LNCaP clone FGC (cell line): ENCODE data around the gene PATJ.
A peak's percentile ranks its signal among the peaks of the same experiment; 100 is the strongest.

Experiments used
- DNase-seq: peaks from one replicate; pipeline ENCODE4 v3.0.0-alpha.2; 2011; ENCODE audit warnings: low read depth
- H3K4me3 ChIP-seq: 2 replicates; pipeline ENCODE4 v1.5.1; 2011; ENCODE audit warnings: mild to moderate bottlenecking, low read depth, low read length, control low read depth
- CTCF ChIP-seq: IDR thresholded peaks from 2 replicates; pipeline ENCODE4 v1.5.1; 2012; ENCODE audit warnings: mild to moderate bottlenecking; ENCODE audit not compliant: control insufficient read depth, insufficient read depth; ENCODE audit errors: extremely low read depth

Gene PATJ

GRCh38 chr1:62117018-62117750 is 374.9 kb downstream of the PATJ start:
- TF ChIP-seq CTCF: no peak
- no peak overlapping the region for H3K4me3 ChIP-seq

GRCh38 chr1:62126579-62127290 is 384.5 kb downstream of the PATJ start:
- TF ChIP-seq CTCF: no peak
- no peak overlapping the region for H3K4me3 ChIP-seq
- DNase-seq: no peak

More at GRCh38 chr1:62117018-62117750, 374.9 kb downstream of the PATJ start:
- no peak for DNase-seq

GRCh38 chr1:62128745-62129144 is 386.5 kb downstream of the PATJ start:
- no peak overlapping the region for H3K4me3 ChIP-seq
- TF ChIP-seq CTCF: no peak
- no peak for DNase-seq

DNA sequence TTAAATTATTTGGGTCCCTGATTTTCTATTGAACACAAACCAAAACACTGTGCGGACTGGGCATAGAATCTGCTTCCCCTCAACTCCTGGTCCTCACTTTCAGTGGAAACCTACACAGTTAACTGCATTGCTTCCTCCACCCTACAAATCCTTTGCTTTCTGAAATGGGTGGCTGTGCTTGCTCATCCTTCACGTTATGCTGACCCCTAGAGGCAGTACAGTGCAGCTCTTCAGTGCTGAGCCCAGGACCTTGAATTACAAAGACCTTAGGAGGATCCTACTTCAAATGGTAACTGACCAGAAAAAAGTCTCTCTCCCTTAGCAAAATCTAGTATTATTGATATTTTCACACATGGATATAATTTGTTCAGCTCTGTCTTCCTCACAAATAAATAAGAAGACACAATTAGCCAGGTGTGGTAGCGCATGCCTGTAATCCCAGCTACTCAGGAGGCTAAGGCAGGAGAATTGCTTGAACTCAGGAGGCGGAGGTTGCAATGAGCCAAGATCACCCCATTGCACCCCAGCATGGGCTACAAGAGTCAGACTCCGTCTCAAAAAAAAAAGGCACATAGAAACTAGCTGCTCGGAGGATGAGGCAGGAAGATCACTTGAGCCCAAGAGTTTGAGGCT is 388.9 kb downstream of the PATJ start:
- H3K4me3 ChIP-seq: no peak overlapping the region
- peak; percentile 97 for TF ChIP-seq CTCF
- DNase-seq: no peak

DNA sequence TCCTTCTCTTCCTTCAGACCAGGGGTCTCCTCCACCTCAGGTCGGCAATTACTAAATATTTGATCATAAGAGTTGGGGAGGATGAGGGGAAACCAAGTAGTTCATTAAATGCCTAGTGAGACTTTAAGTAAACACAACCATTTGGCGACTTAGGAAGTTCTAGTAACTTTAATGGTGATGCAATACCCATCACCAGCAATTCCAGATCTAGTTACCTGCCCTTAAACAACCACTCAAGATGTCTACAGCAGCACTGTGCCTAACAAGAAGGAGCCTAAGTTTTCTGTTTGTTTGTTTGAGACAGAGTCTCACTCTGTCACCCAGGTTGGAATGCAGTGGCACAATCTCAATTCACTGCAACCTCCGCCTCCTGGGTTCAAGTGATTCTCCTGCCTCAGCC is 395.7 kb downstream of the PATJ start:
- no peak overlapping the region for H3K4me3 ChIP-seq
- TF ChIP-seq CTCF: no peak
- no peak for DNase-seq

GRCh38 chr1:62139410-62139809 is 397.1 kb downstream of the PATJ start:
- no peak for DNase-seq
- TF ChIP-seq CTCF: no peak
- H3K4me3 ChIP-seq: no peak overlapping the region
